Activated B cell treated with CpG ODN at 0.5 μM for 24 hours (primary cell): ENCODE results near the gene MDH1B. TPM values are rescaled to one million over a fixed set of nuclear protein-coding genes. Genes with fewer than 3 reads are reported as not detected.

ENCODE experiments used
- ATAC-seq: fragments of 200-7000 bp; cut with Tn5 transposase; one replicate; pipeline ENCODE4 v1.10.0; 2021; ENCODE audit warnings: low read depth, mild to moderate bottlenecking, moderate library complexity
- CTCF ChIA-PET: fragments of 350-600 bp; sonication (Branson Sonifier 250); formaldehyde crosslinking; loops from one replicate; lab custom pipeline; 2021; ENCODE audit warnings: antibody characterized with exemption; lab: Charles Lee
- POLR2A ChIA-PET: fragments of 350-600 bp; sonication (Branson Sonifier 250); formaldehyde crosslinking; loops from one replicate; lab custom pipeline; 2021; ENCODE audit warnings: antibody characterized with exemption; lab: Charles Lee
- DNase-seq: peaks from one replicate; pipeline ENCODE4 v3.0.0; 2022
- H3K27ac Mint-ChIP-seq: one replicate; pipeline ENCODE4 v1.8.0; 2020; ENCODE audit warnings: mixed read lengths
- H3K27me3 Mint-ChIP-seq: one replicate; pipeline ENCODE4 v1.8.0; 2021; ENCODE audit warnings: mixed read lengths
- H3K36me3 Mint-ChIP-seq: one replicate; pipeline ENCODE4 v1.8.0; 2021; ENCODE audit warnings: low read depth, mixed read lengths
- H3K4me1 Mint-ChIP-seq: one replicate; pipeline ENCODE4 v1.8.0; 2021; ENCODE audit warnings: mixed read lengths
- H3K4me3 Mint-ChIP-seq: one replicate; pipeline ENCODE4 v1.8.0; 2020; ENCODE audit warnings: mild to moderate bottlenecking, mixed read lengths
- H3K9me3 Mint-ChIP-seq: one replicate; pipeline ENCODE4 v1.8.0; 2020; ENCODE audit warnings: mixed read lengths
- intact Hi-C: fragments of 100-400 bp; cut with micrococcal nuclease; formaldehyde crosslinking; loops from one replicate; pipeline ENCODE4 v1.15.1; 2024
- total RNA-seq: library from RNA; stranded (reverse); gene quantifications from 2 replicates; pipeline ENCODE4 v1.2.3, GENCODE V29; 2022
- TF ChIP-seq, protein P1 (sequence below): fragments of 200-600 bp; IDR thresholded peaks from one replicate; pipeline ENCODE4 v1.8.0; 2022; ENCODE audit warnings: antibody characterized with exemption, mild to moderate bottlenecking

Gene MDH1B
- total RNA-seq, 1 donor from 2014 or later = not detected

DNA sequence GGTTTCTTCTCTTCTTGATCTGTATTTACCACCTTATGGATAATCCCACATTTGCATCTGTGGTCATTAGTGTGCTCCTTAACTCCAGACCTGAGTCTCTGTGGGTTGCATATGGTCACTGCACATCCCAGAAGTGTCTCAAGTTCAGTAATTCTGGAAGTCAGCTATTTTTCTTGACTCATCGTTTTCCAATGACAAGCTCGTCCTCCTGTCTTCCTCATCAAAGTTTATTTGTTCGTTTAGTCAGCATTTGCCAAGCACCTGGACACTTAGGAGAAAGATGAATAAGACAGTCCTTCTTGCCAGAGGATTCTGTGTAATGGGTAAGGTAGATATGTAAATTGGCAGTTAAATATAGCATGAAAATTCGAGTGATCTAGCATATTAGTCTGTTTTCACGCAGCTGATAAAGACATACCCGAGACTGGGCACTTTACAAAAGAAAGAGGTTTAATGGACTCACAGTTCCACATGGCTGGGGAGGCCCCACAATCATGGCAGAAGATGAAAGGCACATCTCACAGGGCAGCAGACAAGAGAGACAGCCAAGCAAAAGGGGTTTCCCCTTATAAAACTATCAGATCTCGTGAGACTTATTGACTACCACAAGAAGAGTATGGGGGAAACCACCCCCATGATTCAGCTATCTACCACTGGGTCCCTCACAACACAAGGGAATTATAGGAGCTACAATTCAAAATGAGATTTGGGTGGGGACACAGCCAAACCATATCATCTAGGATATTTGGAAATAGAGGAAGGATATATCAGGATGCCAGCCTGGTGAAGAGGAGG lies 19.6 kb upstream of the MDH1B start:
- ATAC-seq = no peak
- Mint-ChIP-seq H3K36me3 (peaks cover 90% of the 10 kb centered on the region), H3K4me3 (no peak overlapping the region), H3K27me3 (no peaks in the 10 kb centered on the region), H3K9me3 (peaks cover 7% of the 10 kb centered on the region), H3K4me1 (peaks cover 6% of the 10 kb centered on the region), H3K27ac (no peak overlapping the region)
- ChIA-PET CTCF (no interaction called here), POLR2A (no interaction called here)
- no peak for DNase-seq
- TF ChIP-seq, protein P1, sequence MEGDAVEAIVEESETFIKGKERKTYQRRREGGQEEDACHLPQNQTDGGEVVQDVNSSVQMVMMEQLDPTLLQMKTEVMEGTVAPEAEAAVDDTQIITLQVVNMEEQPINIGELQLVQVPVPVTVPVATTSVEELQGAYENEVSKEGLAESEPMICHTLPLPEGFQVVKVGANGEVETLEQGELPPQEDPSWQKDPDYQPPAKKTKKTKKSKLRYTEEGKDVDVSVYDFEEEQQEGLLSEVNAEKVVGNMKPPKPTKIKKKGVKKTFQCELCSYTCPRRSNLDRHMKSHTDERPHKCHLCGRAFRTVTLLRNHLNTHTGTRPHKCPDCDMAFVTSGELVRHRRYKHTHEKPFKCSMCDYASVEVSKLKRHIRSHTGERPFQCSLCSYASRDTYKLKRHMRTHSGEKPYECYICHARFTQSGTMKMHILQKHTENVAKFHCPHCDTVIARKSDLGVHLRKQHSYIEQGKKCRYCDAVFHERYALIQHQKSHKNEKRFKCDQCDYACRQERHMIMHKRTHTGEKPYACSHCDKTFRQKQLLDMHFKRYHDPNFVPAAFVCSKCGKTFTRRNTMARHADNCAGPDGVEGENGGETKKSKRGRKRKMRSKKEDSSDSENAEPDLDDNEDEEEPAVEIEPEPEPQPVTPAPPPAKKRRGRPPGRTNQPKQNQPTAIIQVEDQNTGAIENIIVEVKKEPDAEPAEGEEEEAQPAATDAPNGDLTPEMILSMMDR = no peak
- intact Hi-C loops = no loop called here

- Mint-ChIP-seq H3K27me3 (no peaks in the 10 kb centered on the region), H3K36me3 (peaks cover 90% of the 10 kb centered on the region), H3K27ac (no peak overlapping the region), H3K9me3 (peaks cover 17% of the 10 kb centered on the region), H3K4me3 (no peak overlapping the region), H3K4me1 (peaks cover 6% of the 10 kb centered on the region)
- TF ChIP-seq, protein P1 = no peak
- CTCF ChIA-PET = interaction anchor here (1.9 kb wide), 1 partner anchor 12 kb away, joined by 4 read pairs; no protein-coding TSS in a partner anchor
- DNase-seq (no peak), ATAC-seq (no peak)
- intact Hi-C loops = no loop called here
- POLR2A ChIA-PET = no interaction called here
These were observed 18.6 kb upstream of the MDH1B start for GRCh38 chr2:206783718-206784117.

DNA sequence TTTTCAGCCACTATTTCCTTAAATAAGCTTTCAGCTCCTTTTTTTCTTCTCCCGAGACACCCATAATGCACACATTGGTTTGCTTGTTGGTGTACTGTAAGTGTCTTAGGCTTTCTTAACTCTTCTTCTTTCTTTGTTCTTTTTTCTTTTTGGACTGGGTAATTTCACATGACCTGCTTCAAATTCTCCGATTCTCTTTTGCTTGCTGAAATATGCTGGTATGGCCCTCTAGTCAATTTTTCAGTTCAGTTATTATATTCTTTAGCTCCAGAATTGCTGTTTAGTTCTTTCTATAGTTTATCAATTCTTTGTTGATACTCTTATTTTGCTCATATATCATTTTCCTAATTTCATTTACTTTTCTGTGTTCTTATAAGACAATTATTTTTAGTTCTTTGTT lies 15.5 kb upstream of the MDH1B start:
- TF ChIP-seq, protein P1 = no peak
- intact Hi-C loops = loop anchor here (1.0 to 2.0 kb wide), 2 partner anchors 16 to 87 kb away; partner anchors contain the start of genes FASTKD2 and MDH1B
- H3K27ac Mint-ChIP-seq = no peak overlapping the region
- ATAC-seq (no peak), DNase-seq (no peak)
- H3K36me3 Mint-ChIP-seq = peaks cover 91% of the 10 kb centered on the region
- CTCF ChIA-PET = interaction anchor here (0.8 to 2.3 kb wide), 3 partner anchors 19 to 86 kb away, joined by 3 to 7 read pairs (median 6); no protein-coding TSS in a partner anchor
- peaks cover 21% of the 10 kb centered on the region for H3K9me3 Mint-ChIP-seq
- no peaks in the 10 kb centered on the region for H3K27me3 Mint-ChIP-seq
- no peak overlapping the region for H3K4me3 Mint-ChIP-seq
- POLR2A ChIA-PET = interaction anchor here (0.9 kb wide), 1 partner anchor 15 kb away, joined by 4 read pairs; the partner anchor contains the start of genes FASTKD2 and MDH1B
- H3K4me1 Mint-ChIP-seq = peaks cover 12% of the 10 kb centered on the region

GRCh38 chr2:206776432-206776831 lies 11.3 kb upstream of the MDH1B start:
- Mint-ChIP-seq H3K9me3 (peaks cover 21% of the 10 kb centered on the region), H3K27ac (no peak overlapping the region), H3K4me1 (peaks cover 8% of the 10 kb centered on the region), H3K4me3 (no peak overlapping the region), H3K36me3 (peaks cover 88% of the 10 kb centered on the region), H3K27me3 (no peaks in the 10 kb centered on the region)
- DNase-seq (no peak), ATAC-seq (no peak)
- POLR2A ChIA-PET = no interaction called here
- TF ChIP-seq, protein P1 = no peak
- intact Hi-C loops = no loop called here
- CTCF ChIA-PET = no interaction called here

GRCh38 chr2:206774871-206775270 lies 9.7 kb upstream of the MDH1B start:
- no peak for ATAC-seq
- Mint-ChIP-seq H3K36me3 (peaks cover 88% of the 10 kb centered on the region), H3K4me1 (peaks cover 8% of the 10 kb centered on the region), H3K4me3 (no peak overlapping the region), H3K9me3 (peaks cover 14% of the 10 kb centered on the region), H3K27me3 (no peaks in the 10 kb centered on the region), H3K27ac (no peak overlapping the region)
- DNase-seq = no peak
- ChIA-PET CTCF (no interaction called here), POLR2A (no interaction called here)
- TF ChIP-seq, protein P1 = no peak
- intact Hi-C loops = no loop called here
